GM23338 (cell line): Measurements from ENCODE around the gene BTRC. TPM values are rescaled to one million over a fixed set of nuclear protein-coding genes. Genes with fewer than 3 reads are reported as not detected.

Experiments
- CREB1 ChIP-seq: fragments of 250-450 bp; sonication (Bioruptor Pico); IDR thresholded peaks from 2 replicates; pipeline ENCODE4 v1.5.0; 2020; ENCODE audit warnings: low read depth, mild to moderate bottlenecking, moderate library complexity
- EZH2phosphoT487 ChIP-seq: fragments of 200-600 bp; sonication (generic); IDR thresholded peaks from one replicate; pipeline ENCODE4 v1.8.1; 2018; ENCODE audit warnings: antibody characterized with exemption; ENCODE audit not compliant: unreplicated experiment
- NANOG ChIP-seq: IDR thresholded peaks from 2 replicates; pipeline ENCODE4 v1.6.1; 2016; ENCODE audit warnings: antibody characterized with exemption, borderline replicate concordance
- STAT1 ChIP-seq: IDR thresholded peaks from one replicate; pipeline ENCODE4 v1.6.1; 2016; ENCODE audit warnings: antibody characterized with exemption; ENCODE audit not compliant: unreplicated experiment
- polyA plus RNA-seq: library from polyadenylated mRNA; unstranded; fragments of >200 nt; fragmentation: Nextera tagmentation; extraction: Ambion mirVana; gene quantifications from 2 replicates; pipeline ENCODE4 v1.2.1, GENCODE V29; 2016
- total RNA-seq: library from RNA; depleted of rRNA; stranded (reverse); fragments of >200 nt; shearing (Covaris generic); gene quantifications from 2 replicates; pipeline ENCODE4 v1.2.3, GENCODE V29; 2014
- TF ChIP-seq, protein P1 (sequence below): fragments of 250-450 bp; sonication (Bioruptor Pico); IDR thresholded peaks from 2 replicates; pipeline ENCODE4 v1.5.0; 2020; ENCODE audit warnings: mild to moderate bottlenecking, moderate library complexity
- TF ChIP-seq, protein P2 (sequence below), 2 experiments: fragments of 200-600 bp in 1 of 2; sonication (generic) in 1 of 2; conservative IDR thresholded peaks; 2 replicates each; pipeline versions ENCODE4 v1.5.1 to v1.6.1; 2016 to 2017; ENCODE audit warnings: antibody characterized with exemption in 2 of 2, low read depth in 2 of 2, mild to moderate bottlenecking in 2 of 2, moderate library complexity in 1 of 2

BTRC gene
- total and polyA plus RNA-seq, 2 experiments from 2014 or later = 10.0 to 17.5 TPM

DNA sequence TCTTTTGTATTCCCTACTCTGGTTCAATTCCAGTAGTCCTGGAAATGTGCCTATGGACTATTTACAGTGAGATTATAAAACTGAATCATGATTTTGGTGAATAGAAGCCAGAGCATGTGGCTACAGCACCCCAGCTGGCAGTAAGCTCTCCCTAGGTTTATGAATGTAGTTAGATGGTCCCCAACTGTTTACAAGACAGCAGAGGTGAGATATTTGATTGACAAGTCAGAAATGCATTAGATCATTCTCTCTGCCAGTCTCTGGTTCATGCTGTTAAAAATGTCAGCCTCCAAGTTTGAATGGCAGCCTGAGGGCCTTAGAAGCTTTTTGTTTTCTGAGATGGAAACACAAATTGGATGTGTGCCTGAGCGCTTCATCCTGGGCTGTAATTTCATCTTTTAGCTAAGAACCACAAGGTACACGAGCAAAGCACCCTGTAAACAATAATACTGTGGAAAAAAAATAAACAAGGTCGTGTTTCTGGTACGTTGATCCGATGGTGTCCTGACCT lies 85.0 kb downstream of the BTRC start (continued):
- TF ChIP-seq, protein P1, sequence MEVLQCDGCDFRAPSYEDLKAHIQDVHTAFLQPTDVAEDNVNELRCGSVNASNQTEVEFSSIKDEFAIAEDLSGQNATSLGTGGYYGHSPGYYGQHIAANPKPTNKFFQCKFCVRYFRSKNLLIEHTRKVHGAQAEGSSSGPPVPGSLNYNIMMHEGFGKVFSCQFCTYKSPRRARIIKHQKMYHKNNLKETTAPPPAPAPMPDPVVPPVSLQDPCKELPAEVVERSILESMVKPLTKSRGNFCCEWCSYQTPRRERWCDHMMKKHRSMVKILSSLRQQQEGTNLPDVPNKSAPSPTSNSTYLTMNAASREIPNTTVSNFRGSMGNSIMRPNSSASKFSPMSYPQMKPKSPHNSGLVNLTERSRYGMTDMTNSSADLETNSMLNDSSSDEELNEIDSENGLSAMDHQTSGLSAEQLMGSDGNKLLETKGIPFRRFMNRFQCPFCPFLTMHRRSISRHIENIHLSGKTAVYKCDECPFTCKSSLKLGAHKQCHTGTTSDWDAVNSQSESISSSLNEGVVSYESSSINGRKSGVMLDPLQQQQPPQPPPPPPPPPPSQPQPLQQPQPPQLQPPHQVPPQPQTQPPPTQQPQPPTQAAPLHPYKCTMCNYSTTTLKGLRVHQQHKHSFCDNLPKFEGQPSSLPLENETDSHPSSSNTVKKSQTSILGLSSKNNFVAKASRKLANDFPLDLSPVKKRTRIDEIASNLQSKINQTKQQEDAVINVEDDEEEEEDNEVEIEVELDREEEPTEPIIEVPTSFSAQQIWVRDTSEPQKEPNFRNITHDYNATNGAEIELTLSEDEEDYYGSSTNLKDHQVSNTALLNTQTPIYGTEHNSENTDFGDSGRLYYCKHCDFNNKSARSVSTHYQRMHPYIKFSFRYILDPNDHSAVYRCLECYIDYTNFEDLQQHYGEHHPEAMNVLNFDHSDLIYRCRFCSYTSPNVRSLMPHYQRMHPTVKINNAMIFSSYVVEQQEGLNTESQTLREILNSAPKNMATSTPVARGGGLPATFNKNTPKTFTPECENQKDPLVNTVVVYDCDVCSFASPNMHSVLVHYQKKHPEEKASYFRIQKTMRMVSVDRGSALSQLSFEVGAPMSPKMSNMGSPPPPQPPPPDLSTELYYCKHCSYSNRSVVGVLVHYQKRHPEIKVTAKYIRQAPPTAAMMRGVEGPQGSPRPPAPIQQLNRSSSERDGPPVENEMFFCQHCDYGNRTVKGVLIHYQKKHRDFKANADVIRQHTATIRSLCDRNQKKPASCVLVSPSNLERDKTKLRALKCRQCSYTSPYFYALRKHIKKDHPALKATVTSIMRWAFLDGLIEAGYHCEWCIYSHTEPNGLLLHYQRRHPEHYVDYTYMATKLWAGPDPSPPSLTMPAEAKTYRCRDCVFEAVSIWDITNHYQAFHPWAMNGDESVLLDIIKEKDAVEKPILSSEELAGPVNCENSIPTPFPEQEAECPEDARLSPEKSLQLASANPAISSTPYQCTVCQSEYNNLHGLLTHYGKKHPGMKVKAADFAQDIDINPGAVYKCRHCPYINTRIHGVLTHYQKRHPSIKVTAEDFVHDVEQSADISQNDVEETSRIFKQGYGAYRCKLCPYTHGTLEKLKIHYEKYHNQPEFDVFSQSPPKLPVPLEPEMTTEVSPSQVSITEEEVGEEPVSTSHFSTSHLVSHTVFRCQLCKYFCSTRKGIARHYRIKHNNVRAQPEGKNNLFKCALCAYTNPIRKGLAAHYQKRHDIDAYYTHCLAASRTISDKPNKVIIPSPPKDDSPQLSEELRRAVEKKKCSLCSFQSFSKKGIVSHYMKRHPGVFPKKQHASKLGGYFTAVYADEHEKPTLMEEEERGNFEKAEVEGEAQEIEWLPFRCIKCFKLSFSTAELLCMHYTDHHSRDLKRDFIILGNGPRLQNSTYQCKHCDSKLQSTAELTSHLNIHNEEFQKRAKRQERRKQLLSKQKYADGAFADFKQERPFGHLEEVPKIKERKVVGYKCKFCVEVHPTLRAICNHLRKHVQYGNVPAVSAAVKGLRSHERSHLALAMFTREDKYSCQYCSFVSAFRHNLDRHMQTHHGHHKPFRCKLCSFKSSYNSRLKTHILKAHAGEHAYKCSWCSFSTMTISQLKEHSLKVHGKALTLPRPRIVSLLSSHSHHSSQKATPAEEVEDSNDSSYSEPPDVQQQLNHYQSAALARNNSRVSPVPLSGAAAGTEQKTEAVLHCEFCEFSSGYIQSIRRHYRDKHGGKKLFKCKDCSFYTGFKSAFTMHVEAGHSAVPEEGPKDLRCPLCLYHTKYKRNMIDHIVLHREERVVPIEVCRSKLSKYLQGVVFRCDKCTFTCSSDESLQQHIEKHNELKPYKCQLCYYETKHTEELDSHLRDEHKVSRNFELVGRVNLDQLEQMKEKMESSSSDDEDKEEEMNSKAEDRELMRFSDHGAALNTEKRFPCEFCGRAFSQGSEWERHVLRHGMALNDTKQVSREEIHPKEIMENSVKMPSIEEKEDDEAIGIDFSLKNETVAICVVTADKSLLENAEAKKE (CRISPR knock-in tag) = no peak
- TF ChIP-seq NANOG (no peak), EZH2phosphoT487 (no peak), STAT1 (no peak), CREB1 (no peak)
- TF ChIP-seq, protein P2, sequence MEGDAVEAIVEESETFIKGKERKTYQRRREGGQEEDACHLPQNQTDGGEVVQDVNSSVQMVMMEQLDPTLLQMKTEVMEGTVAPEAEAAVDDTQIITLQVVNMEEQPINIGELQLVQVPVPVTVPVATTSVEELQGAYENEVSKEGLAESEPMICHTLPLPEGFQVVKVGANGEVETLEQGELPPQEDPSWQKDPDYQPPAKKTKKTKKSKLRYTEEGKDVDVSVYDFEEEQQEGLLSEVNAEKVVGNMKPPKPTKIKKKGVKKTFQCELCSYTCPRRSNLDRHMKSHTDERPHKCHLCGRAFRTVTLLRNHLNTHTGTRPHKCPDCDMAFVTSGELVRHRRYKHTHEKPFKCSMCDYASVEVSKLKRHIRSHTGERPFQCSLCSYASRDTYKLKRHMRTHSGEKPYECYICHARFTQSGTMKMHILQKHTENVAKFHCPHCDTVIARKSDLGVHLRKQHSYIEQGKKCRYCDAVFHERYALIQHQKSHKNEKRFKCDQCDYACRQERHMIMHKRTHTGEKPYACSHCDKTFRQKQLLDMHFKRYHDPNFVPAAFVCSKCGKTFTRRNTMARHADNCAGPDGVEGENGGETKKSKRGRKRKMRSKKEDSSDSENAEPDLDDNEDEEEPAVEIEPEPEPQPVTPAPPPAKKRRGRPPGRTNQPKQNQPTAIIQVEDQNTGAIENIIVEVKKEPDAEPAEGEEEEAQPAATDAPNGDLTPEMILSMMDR (conservative IDR thresholded peaks at IDR 0.05; ENCODE audit: low read depth in 2 of 2) = no peak
